ENCODE measurements around the gene DHRSX. TPM values are rescaled to one million over a fixed set of nuclear protein-coding genes. Genes with fewer than 3 reads are reported as not detected.
"Not testable (repeated sequence)": the region's sequence is repeated elsewhere in the genome, so short reads cannot be mapped to it uniquely, and the experiment has no call there.

The DHRSX gene
- total RNA-seq, 1 donor from 2014 or later, result 19.0 TPM

DNA sequence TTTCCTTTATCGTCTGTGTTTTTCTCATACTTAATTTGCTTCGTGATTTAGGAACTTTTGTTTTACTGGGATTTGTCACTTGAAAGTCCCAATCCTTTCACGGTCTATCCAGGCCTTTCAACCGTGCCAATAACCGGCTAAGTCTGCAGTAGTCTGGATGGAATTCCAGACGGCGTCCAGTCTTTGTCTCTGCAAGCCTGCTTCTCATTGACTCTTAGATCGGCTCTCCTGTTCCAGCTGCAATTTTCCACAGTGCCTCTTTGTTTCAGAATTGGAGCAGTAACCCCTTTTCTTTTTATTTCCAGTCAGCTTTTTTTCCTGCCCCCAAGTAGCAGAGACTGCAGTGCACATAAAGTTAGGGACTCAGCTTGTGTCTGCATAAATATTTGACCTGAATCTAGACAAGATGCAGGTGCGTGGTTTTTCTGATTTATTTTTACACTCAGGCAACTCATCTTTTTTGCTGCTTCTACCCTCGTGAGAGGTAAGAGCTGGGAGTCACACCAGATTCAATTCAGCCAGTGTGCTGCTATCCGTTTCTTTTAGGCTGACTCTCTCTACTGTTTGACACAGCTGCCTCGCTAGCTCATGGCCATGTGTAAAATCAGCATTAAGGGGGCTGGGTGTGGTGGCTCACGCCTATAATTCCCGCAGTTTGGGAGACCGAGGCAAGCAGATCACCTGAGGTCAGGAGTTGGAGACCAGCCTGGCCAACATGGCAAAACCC is 37.4 kb upstream of the DHRSX start:
- Histone ChIP-seq H3K27me3 (ENCODE audit: control insufficient read depth, insufficient read depth, low read length) (no peaks in the 10 kb centered on the region), H3K4me3 (ENCODE audit: low read depth, low read length) (no peak overlapping the region), H3K36me3 (ENCODE audit: control insufficient read depth, insufficient read depth, low read length) (no peaks in the 10 kb centered on the region)
- FAIRE-seq (no peak), DNase-seq (ENCODE audit: low read depth) (no peak)
- TF ChIP-seq, protein P1, sequence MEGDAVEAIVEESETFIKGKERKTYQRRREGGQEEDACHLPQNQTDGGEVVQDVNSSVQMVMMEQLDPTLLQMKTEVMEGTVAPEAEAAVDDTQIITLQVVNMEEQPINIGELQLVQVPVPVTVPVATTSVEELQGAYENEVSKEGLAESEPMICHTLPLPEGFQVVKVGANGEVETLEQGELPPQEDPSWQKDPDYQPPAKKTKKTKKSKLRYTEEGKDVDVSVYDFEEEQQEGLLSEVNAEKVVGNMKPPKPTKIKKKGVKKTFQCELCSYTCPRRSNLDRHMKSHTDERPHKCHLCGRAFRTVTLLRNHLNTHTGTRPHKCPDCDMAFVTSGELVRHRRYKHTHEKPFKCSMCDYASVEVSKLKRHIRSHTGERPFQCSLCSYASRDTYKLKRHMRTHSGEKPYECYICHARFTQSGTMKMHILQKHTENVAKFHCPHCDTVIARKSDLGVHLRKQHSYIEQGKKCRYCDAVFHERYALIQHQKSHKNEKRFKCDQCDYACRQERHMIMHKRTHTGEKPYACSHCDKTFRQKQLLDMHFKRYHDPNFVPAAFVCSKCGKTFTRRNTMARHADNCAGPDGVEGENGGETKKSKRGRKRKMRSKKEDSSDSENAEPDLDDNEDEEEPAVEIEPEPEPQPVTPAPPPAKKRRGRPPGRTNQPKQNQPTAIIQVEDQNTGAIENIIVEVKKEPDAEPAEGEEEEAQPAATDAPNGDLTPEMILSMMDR (IDR thresholded peaks at IDR 0.05; ENCODE audit: insufficient read depth, low read length, severe bottlenecking), result no peak

DNA sequence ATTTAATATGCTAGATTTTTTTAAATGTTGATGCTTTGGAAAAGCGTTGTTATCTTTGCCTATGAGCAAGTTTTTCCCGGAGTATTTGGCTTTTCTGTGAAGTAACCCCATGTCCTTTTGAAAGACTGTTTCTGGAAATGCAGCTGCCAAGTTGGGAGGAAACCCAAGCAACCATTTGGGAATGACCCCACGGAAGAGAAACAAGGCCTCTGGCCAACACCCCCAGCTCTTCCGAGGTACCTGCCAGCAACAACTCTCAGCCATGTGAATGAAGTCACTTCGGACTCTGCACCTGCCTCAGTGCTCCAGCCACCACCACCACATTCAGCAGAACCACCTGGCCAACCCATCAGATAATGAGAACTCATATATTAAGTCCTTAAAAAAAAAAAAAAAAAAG is 36.2 kb upstream of the DHRSX start:
- H3K4me3 ChIP-seq (ENCODE audit: low read depth, low read length), result no peak overlapping the region
- FAIRE-seq (no peak), DNase-seq (ENCODE audit: low read depth) (no peak)
- H3K27me3 ChIP-seq (ENCODE audit: control insufficient read depth, insufficient read depth, low read length), result no peaks in the 10 kb centered on the region
- TF ChIP-seq, protein P1 (IDR thresholded peaks at IDR 0.05; ENCODE audit: insufficient read depth, low read length, severe bottlenecking), result no peak
- no peaks in the 10 kb centered on the region for H3K36me3 ChIP-seq (ENCODE audit: control insufficient read depth, insufficient read depth, low read length)

DNA sequence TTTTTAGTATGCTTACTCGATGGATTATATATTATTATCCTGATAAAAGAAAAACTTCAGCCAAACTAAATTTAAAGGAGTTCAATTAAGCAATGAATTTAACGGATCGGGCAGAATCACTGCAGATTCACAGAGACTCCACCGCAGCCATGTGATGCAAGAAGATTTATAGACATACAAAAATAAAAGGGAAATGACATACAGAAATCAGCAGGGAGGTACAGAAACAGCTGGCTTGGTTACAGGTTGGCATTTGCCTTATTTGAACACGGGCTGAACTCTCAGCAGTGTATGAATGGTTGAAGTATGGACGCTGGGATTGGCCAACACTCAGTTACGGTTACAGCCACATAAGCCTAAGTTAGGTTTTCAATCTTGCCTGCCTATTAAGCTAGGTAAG is 35.4 kb upstream of the DHRSX start:
- FAIRE-seq, result no peak
- Histone ChIP-seq H3K4me3 (ENCODE audit: low read depth, low read length) (no peak overlapping the region), H3K27me3 (ENCODE audit: control insufficient read depth, insufficient read depth, low read length) (no peaks in the 10 kb centered on the region), H3K36me3 (ENCODE audit: control insufficient read depth, insufficient read depth, low read length) (no peaks in the 10 kb centered on the region)
- TF ChIP-seq, protein P1 (IDR thresholded peaks at IDR 0.05; ENCODE audit: insufficient read depth, low read length, severe bottlenecking), result no peak
- no peak for DNase-seq (ENCODE audit: low read depth)

DNA sequence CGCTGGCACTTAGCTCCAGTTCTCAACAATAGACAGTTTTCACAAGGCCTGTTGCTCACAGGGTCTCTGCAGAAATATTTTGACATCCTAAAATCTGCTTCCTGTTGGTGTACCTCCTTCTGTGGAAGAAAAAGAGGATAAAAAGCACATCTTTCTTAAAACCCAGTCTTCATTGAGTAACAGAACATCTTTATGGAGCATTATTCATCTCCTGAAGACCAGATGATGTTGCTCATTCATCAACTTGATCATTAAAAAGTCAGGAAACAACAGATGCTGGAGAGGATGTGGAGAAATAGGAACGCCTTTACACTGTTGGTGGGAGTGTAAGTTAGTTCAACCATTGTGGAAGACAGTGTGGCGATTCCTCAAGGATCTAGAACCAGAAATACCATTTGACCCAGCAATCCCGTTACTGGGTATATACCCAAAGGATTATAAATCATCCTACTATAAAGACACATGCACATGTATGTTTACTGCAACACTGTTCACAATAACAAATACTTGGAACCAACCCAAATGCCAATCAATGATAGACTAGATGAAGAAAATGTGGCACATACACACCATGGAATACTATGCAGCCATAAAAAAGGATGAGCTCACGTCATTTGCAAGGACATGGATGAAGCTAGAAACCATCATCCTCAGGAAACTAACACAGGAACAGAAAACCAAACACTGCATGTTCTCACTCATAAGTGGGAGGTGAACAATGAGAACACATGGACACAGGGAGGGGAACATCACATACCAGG is 33.7 kb upstream of the DHRSX start:
- H3K4me3 ChIP-seq (ENCODE audit: low read depth, low read length); H3K27me3 ChIP-seq (ENCODE audit: control insufficient read depth, insufficient read depth, low read length); FAIRE-seq; H3K36me3 ChIP-seq (ENCODE audit: control insufficient read depth, insufficient read depth, low read length); DNase-seq (ENCODE audit: low read depth): not testable (repeated sequence)

DNA sequence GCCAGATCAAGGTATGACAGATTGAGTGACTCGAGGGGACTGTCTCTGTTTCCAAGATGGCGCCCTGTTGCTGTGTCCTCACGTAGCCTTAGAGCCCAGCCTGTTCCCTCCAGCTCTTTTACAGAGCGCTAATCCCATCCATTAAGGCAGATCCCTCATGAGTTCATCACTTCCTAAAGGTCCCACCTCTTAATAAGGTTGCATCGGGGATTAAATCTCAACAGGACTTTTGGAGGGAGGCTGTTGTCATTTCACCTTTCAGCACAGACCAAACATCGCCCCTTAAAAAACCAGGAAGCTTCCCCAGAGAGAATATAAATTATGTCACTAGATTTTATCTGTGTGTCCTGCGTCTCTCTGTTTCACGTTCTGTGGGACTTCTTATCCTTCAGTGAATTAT is 32.6 kb upstream of the DHRSX start:
- Histone ChIP-seq H3K36me3 (ENCODE audit: control insufficient read depth, insufficient read depth, low read length) (no peaks in the 10 kb centered on the region), H3K4me3 (ENCODE audit: low read depth, low read length) (no peak overlapping the region), H3K27me3 (ENCODE audit: control insufficient read depth, insufficient read depth, low read length) (no peaks in the 10 kb centered on the region)
- FAIRE-seq, result no peak
- TF ChIP-seq, protein P1 (IDR thresholded peaks at IDR 0.05; ENCODE audit: insufficient read depth, low read length, severe bottlenecking), result no peak
- no peak for DNase-seq (ENCODE audit: low read depth)

DNA sequence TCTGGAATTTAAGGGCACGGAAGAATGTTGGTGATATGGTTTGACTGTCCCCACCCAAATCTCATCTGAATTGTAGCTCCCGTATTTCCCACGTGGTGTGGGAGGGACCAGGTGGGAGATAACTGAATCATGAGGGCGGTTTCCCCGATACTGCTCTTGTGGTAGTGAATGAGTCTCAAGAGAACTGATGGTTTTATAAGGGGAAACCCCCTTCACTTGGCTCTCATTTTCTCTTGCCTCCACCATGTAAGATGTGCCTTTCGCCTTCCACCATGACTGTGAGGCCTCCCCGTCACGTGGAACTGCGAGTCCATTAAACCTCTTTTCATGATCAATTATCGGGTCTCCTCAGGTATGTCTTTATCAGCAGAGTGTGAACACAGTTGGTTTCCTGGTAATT is 25.6 kb upstream of the DHRSX start:
- H3K36me3 ChIP-seq (ENCODE audit: control insufficient read depth, insufficient read depth, low read length), result no peaks in the 10 kb centered on the region
- no peak for DNase-seq (ENCODE audit: low read depth)
- TF ChIP-seq, protein P1 (IDR thresholded peaks at IDR 0.05; ENCODE audit: insufficient read depth, low read length, severe bottlenecking), result no peak
- no peak for FAIRE-seq
- no peaks in the 10 kb centered on the region for H3K27me3 ChIP-seq (ENCODE audit: control insufficient read depth, insufficient read depth, low read length)
- H3K4me3 ChIP-seq (ENCODE audit: low read depth, low read length), result no peak overlapping the region
